DMS53 treated with DMSO at 0.1 percent for 48 hours (cell line): ENCODE results near the gene KAT6B.
"Not testable (repeated sequence)": the region's sequence is repeated elsewhere in the genome, so short reads cannot be mapped to it uniquely, and the experiment has no call there.

Source experiments
- DNase-seq: peaks from one replicate; lab custom pipeline; 2025; ENCODE audit not compliant: unreplicated experiment; lab: John Stamatoyannopoulos, UW

KAT6B gene

DNA sequence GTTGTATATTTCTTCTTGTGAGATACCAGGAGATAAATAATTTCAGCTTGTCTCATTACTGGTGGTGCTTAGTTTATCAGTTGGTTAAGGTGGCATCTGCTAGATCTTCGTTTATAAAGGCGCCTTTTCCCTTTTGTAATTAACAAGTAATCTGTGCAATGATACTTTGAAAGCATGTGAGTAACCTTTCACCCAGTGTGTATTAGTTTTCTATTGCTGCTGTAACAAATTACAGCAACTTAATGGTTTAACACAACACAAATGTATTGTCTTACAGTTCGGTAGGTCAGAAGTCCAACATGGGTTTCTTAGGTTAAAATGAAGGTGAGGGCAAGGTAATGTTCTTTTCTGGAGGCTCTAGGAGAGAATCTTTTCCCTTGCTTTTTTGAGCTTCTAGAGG is 30.5 kb downstream of the KAT6B start:
- no peak for DNase-seq

GRCh38 chr10:74857586-74857985 is 31.2 kb downstream of the KAT6B start:
- no peak for DNase-seq

DNA sequence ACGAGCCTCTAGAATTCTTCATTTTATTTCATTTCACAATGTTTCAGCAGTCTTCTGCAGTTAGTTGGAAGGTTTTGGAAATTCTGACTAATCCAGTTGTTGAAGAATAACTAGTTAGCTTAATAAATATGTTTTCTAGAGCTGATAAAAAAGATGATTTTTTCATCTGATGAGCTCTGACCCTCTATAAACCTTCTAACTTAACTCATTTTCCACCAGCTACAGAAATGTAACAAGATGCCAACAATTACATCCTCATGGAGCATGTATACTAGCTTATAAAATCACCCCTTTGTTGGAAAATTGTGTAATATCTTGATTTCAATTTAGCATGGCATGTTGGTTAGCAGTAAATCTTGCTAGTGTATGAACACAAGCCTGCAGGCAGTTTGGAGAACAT is 33.1 kb downstream of the KAT6B start:
- no peak for DNase-seq

DNA sequence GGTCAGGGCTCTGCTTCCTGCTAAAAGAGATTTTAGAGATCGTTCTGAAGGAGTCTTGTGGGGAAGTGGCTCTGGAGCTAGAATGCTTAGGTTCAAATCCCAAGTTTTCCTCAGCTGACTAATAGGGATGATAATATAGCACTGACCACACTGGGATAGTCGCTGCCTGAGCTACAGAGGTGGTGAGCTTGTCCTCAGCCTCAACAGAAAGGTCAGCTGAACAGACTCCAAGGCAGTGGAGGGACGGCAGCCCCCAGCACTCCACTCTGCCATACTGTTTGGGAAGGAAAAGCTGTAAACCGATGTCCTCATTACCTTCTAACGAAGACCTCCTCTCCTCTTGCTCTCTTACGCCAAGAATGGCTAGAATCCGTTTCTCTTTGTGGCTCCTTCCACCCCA is 36.2 kb downstream of the KAT6B start:
- DNase-seq = no peak

DNA sequence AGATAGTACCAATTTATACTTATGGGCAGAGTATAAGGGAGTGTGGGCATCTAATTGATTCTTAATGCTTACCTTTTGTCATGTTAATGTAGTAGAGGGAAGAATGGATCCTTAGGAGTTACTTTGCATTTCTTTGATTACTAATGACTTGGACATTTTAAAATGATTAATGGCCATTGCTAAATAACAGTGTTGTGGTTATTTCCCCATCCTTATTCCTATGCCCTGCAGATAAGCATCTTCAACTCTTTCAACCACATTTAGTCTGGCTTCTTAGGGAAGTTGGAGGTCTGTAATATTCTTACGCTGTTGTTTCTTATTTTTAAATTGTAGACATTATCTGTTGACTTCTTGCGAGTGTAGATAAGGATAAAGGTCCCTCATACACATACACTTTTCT is 37.2 kb downstream of the KAT6B start:
- no peak for DNase-seq

DNA sequence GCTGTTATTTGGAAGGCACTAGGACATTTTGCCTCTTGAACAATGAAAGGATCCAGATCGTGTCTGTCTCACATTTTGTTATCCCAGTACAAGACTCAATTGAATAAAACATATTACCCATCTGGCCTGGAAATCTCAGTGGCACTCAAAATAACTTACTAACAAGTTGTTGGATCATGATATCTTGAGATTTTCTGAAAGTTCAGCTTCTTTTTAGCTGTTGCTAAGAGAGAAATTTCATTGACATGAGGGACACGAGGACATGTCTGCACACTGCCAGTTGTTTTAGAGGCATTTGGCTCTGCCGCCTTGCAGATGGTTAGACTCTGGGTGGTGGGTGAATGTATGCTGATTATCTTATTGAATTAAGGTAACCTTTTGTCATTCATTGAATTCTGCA is 41.0 kb downstream of the KAT6B start:
- DNase-seq = no peak

DNA sequence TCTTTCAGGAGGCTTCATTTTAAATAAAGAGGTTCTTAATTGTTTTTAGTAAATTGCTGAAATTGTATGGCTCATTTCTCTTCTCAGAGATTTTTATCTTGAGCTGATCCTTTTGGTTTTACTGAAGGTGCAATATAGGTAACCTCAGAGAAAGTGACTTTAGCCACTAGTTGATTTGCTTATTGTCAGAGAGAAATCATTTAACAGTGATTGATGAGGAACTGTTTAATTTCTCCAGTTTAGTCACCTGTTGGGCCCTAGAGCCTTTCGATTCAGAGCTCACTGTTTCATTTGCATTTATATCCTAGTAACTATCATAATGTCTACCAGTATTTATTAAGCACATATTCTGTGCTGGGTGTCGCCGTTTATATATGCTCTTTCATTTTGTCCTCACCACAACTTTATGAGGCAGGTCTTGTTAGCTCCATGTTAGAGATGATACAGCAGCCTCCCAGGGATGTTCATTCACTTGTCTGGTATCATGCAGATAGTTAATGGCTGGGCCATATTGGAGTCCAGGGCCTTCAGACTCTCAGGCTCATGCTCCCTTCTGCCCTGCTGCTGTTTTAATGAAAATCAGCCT is 42.1 kb downstream of the KAT6B start:
- DNase-seq = no peak

GRCh38 chr10:74869635-74870034 is 43.2 kb downstream of the KAT6B start:
- no peak for DNase-seq

- DNase-seq = no peak
Measured at GRCh38 chr10:74870191-74870590, 43.8 kb downstream of the KAT6B start.

- DNase-seq = no peak
Measured at GRCh38 chr10:74871595-74872382, 45.4 kb downstream of the KAT6B start.

GRCh38 chr10:74873803-74874454 is 47.5 kb downstream of the KAT6B start:
- DNase-seq = no peak

- DNase-seq = no peak
Measured at GRCh38 chr10:74874649-74875048, 48.2 kb downstream of the KAT6B start.

DNA sequence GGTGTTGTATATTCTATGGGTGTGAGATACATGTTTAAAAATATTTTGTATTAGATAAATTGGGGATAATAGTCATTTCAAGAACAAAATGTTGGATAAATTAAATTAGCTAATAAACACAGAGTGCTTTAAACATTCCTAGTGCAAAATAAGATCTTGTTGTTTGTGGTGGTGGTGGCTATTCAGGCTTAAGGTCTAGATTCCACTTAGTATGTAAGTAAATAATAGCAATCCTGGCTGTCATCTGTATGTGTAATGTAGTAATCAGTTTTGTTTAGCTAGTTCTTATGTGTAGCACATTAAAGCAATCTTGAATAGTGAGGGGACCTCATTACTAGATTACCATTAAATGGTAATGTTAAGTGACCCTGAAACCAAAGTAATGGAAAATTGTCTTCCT is 48.7 kb downstream of the KAT6B start:
- no peak for DNase-seq

- DNase-seq = peak; percentile 73
Measured at GRCh38 chr10:74875966-74876365, 49.6 kb downstream of the KAT6B start.

- DNase-seq = not testable (repeated sequence)
Measured at GRCh38 chr10:74877054-74877453, 50.7 kb downstream of the KAT6B start.

DNA sequence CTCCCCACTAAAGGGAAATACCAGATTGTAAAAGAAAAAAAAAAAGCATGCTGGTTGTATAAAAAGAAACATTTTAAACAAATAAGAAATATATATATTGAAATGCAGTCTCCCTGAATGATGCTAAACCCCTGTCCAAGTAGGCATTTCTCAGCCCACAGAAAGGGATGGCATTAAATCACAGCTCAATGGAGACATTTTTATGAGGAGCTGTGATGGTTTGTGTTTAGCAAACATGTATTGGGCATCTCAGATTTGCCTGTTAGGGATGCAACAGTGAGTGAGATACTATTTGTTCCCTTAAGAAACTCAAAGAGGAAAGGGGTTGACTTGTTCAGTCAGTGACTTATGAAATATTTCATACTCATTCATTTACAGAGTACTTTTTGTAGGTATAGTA is 51.5 kb downstream of the KAT6B start:
- DNase-seq = no peak

- DNase-seq = no peak
Measured at GRCh38 chr10:74880041-74880440, 53.6 kb downstream of the KAT6B start.

DNA sequence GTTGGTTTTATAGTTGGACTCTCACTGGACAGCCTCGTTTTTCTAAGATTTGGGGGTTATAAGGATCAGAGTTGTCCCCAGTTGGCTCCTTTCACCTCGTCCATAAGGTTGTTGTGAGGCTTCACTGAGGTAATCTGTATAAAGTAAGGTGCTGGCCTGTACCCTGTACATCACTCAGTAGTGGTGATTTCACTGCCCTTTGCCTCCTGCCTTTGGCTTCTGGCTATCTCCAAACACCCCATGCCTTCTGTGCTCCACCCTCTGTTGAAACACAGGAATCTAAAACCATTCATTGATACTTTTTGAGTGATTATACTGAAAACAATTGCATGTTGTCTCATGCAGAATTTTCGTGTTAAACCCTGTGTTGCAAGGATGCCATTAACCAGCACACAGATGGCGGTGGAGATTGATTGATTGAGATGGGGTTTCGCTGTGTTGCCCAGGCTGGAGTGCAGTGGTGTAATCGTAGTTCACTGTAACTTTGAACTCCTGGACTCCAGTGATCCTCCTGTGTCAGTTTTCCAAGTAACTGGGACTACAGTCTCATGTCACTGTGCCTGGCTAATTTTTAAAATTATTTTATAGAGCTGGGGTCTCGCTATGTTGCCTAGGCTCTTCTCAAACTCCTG is 55.0 kb downstream of the KAT6B start:
- DNase-seq = no peak

DNA sequence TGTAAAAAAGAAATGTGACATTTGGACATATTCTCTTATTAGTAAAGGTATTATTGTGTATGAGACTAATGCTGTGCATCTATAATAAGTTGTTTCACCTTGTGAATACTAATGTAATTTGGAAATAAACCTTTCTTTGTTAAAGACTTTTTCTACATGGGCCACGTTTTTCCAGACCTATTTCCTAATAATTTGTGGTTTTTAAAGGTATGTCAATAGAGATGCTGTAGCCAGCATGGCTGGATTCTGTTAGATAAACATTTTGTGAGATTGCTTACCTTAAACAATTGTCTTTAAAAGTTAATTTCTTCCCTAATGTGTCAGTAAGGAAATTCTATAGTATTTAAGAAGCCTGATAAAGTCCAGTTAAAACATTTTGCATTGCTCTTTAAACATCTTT is 56.0 kb downstream of the KAT6B start:
- DNase-seq = no peak

- DNase-seq = no peak
Measured at GRCh38 chr10:74882831-74883230, 56.4 kb downstream of the KAT6B start.

GRCh38 chr10:74883428-74883827 is 57.0 kb downstream of the KAT6B start:
- no peak for DNase-seq
